ENCODE data around the gene ZPBP2. TPM values are rescaled to one million over a fixed set of nuclear protein-coding genes. Genes with fewer than 3 reads are reported as not detected.

Gene ZPBP2
- total RNA-seq, 1 experiment from 2014 or later, result not detected

- BruUV-seq (replicated peaks), result no TSS peak
- DNase-seq (ENCODE audit: low read depth, low spot score) (no peak), ATAC-seq (no peak)
- H3K4me1 ChIP-seq (ENCODE audit: control insufficient read depth in 1 of 2, insufficient read depth in 2 of 2, low read length in 2 of 2), result no peaks in the 10 kb centered on the region
- no peaks in the 10 kb centered on the region for H3K9me2 ChIP-seq (ENCODE audit: insufficient read depth)
- intact Hi-C loops (cut with micrococcal nuclease), result no loop called here
- H3K27me3 ChIP-seq (ENCODE audit: insufficient read depth, low read length), result no peaks in the 10 kb centered on the region
- no peak for TF ChIP-seq ZFX (IDR thresholded peaks at IDR 0.05)
- TF ChIP-seq CBX3 (IDR thresholded peaks at IDR 0.05; ENCODE audit: low read depth), result no peak
- TF ChIP-seq SRF (IDR thresholded peaks at IDR 0.05; ENCODE audit: low read depth), result no peak
- TF ChIP-seq YY1 (IDR thresholded peaks at IDR 0.05; ENCODE audit: extremely low read depth, insufficient replicate concordance, low read depth, low read length), result no peak
- TF ChIP-seq ZNF274 (IDR thresholded peaks at IDR 0.05; ENCODE audit: low read depth, low read length), result no peak
- H3K27ac ChIP-seq (ENCODE audit: low read depth, low read length), result no peak overlapping the region
- H4K20me1 ChIP-seq (ENCODE audit: insufficient read depth), result no peaks in the 10 kb centered on the region
- ChIA-PET RAD21 (ENCODE audit: low non-redundant PET in 1 of 2, low total read pairs in 2 of 2, uncharacterized antibody in 2 of 2, unreplicated experiment in 2 of 2) (no interaction called here), POLR2A (no interaction called here), CTCF (no interaction called here)
- no peak overlapping the region for H3K4me2 ChIP-seq (ENCODE audit: low read length)
- H3K36me3 ChIP-seq (ENCODE audit: control insufficient read depth in 1 of 2, insufficient read depth in 2 of 2, low read length in 2 of 2), result no peaks in the 10 kb centered on the region
- no peaks in the 10 kb centered on the region for H3K79me2 ChIP-seq (ENCODE audit: insufficient read depth, low read length)
- no peak overlapping the region for H3K9ac ChIP-seq (ENCODE audit: low read length)
- no peak overlapping the region for H2AFZ ChIP-seq (ENCODE audit: low read depth, low read length, poor library complexity, severe bottlenecking)
- no peaks in the 10 kb centered on the region for H3K9me3 ChIP-seq (ENCODE audit: control insufficient read depth in 1 of 2, insufficient read depth in 1 of 2, low read depth in 1 of 2, low read length in 2 of 2)
- H3K4me3 ChIP-seq (replicated peaks in 1 of 2; ENCODE audit: low read depth in 1 of 2, low read length in 2 of 2), result no peak overlapping the region
These were observed 21.2 kb downstream of the ZPBP2 start for GRCh38 chr17:39889200-39889599.

- no peaks in the 10 kb centered on the region for H4K20me1 ChIP-seq (ENCODE audit: insufficient read depth)
- no peak for ATAC-seq
- no peaks in the 10 kb centered on the region for H3K27me3 ChIP-seq (ENCODE audit: insufficient read depth, low read length)
- H3K79me2 ChIP-seq (ENCODE audit: insufficient read depth, low read length), result no peaks in the 10 kb centered on the region
- no peaks in the 10 kb centered on the region for H3K9me2 ChIP-seq (ENCODE audit: insufficient read depth)
- CTCF ChIA-PET, result interaction anchor here (1.3 kb wide), 1 partner anchor 64 kb away, joined by 3 read pairs; no protein-coding TSS in a partner anchor
- no peak overlapping the region for H3K9ac ChIP-seq (ENCODE audit: low read length)
- no peak for DNase-seq (ENCODE audit: low read depth, low spot score)
- no peak overlapping the region for H2AFZ ChIP-seq (ENCODE audit: low read depth, low read length, poor library complexity, severe bottlenecking)
- no peak overlapping the region for H3K4me3 ChIP-seq (replicated peaks in 1 of 2; ENCODE audit: low read depth in 1 of 2, low read length in 2 of 2)
- intact Hi-C loops (cut with micrococcal nuclease), result no loop called here
- no peaks in the 10 kb centered on the region for H3K9me3 ChIP-seq (ENCODE audit: control insufficient read depth in 1 of 2, insufficient read depth in 1 of 2, low read depth in 1 of 2, low read length in 2 of 2)
- no peak overlapping the region for H3K27ac ChIP-seq (ENCODE audit: low read depth, low read length)
- POLR2A ChIA-PET, result no interaction called here
- no peak overlapping the region for H3K4me2 ChIP-seq (ENCODE audit: low read length)
- TF ChIP-seq ELF1 (IDR thresholded peaks at IDR 0.05; ENCODE audit: borderline replicate concordance, low read depth), result no peak
- TF ChIP-seq CBX3 (IDR thresholded peaks at IDR 0.05; ENCODE audit: low read depth), result no peak
- no peaks in the 10 kb centered on the region for H3K4me1 ChIP-seq (ENCODE audit: control insufficient read depth in 1 of 2, insufficient read depth in 2 of 2, low read length in 2 of 2)
- BruUV-seq (replicated peaks), result no TSS peak
- H3K36me3 ChIP-seq (ENCODE audit: control insufficient read depth in 1 of 2, insufficient read depth in 2 of 2, low read length in 2 of 2), result no peaks in the 10 kb centered on the region
- RAD21 ChIA-PET (ENCODE audit: low non-redundant PET in 1 of 2, low total read pairs in 2 of 2, uncharacterized antibody in 2 of 2, unreplicated experiment in 2 of 2), result no interaction called here
These were observed 26.8 kb downstream of the ZPBP2 start for GRCh38 chr17:39894681-39895376.

Measured in HCT116 (cell line).